Neural progenitor cell (in vitro differentiated cells): ENCODE results near the gene STIM1.
"Not testable (repeated sequence)": the region's sequence is repeated elsewhere in the genome, so short reads cannot be mapped to it uniquely, and the experiment has no call there.

Source experiments
- CTCF ChIP-seq: fragments of 200-600 bp; sonication (generic); IDR thresholded peaks from 2 replicates; pipeline ENCODE4 v1.5.1; 2017; ENCODE audit warnings: antibody characterized with exemption, mild to moderate bottlenecking
- EZH2 ChIP-seq: fragments of 200-600 bp; sonication (generic); IDR thresholded peaks from 2 replicates; pipeline ENCODE4 v1.6.1; 2017; ENCODE audit warnings: antibody characterized with exemption, mild to moderate bottlenecking, moderate library complexity
- EZH2phosphoT487 ChIP-seq: fragments of 200-600 bp; sonication (generic); IDR thresholded peaks from 2 replicates; pipeline ENCODE4 v1.6.1; 2017; ENCODE audit warnings: antibody characterized with exemption

- TF ChIP-seq CTCF, EZH2phosphoT487, EZH2: not testable (repeated sequence)
These were observed 274.8 kb downstream of the STIM1 start for GRCh38 chr11:4130219-4130618.
